Stimulated activated CD4-positive, alpha-beta T cell treated with anti-CD3 and anti-CD28 coated beads, TNF-alpha, amount 100 ng/mL, for 24 hours (primary cell): ENCODE results near the gene LRRC8D.
"Not testable (repeated sequence)": the region's sequence is repeated elsewhere in the genome, so short reads cannot be mapped to it uniquely, and the experiment has no call there.

ENCODE experiments used
- DNase-seq, 3 experiments: peaks; one replicate each; pipeline ENCODE4 v3.0.0-alpha.2; 2020; ENCODE audit warnings: low read depth in 3 of 3

The LRRC8D gene

DNA sequence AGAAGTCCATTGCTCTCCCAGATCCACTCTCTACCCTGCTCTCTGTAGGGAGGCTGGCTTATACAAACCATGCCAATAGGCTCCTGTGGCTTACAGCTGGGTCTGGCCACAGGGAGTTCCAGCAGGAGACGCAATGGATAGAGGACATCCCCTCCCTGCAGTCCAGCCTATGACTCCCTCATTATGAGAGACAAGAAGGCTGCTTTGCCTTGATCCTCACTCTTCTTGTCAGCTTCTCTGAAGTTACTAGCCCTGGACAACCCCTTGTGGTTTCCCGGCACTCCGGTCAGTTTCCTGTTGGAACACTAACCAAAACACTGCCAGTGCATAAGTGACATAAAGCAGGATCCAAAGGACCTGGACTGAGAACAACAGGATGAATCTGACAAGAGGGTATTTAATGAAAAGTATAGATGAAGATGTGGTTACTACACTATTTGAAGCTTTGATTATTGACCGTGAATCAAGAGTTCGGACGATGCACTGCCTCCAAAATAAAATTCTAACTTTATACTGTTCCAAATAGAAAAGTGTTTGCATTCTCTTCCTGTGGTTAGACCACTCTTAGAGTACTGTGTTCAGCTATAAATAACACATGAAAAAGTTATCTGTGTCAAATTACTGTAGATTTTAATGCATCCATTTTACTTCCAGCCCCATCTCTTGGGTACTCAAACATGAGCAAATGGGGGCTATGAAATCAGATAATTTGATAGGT is 141.4 kb downstream of the LRRC8D start:
- no peak for DNase-seq

DNA sequence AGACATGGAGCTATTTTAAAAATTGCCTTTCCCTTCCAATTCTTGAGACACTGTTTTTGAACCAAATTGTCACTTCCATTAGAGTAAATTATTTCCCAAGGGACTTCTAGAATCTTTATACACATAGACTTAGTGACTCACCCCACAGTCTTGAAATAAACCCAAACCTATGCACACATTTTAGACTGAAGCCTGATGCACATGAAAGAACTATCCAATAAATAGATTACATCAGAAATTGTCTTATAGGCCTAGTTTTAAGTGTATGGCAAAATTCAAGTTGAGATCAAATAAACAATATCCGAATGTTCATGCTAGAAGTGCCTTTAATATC is 141.9 kb downstream of the LRRC8D start:
- no peak for DNase-seq

DNA sequence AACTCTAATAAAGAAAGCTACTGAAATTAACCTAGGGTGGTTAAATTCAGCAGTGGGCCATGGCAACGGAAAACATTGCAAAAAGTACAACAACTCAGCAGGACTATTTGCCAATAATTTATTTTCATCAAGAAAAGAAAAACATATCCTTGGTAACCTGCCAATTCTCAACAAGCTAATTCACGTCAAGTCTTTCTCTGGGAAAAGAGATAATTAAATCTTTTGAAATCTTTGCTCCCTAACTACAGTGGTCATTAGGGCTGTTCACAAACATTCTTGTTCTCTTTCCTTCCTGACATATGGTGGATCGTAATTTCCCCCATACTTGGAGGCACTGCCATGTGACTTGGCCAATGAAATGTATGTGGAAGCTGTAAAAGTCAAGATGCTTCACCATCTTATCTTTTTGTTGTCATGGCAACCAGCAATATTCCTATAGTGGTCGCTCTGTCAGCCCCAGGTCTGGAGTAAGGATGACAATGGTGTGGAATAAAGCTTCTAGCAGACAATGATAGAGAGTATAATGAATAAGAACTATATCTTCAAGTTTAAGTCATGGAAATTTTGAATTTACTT is 144.4 kb downstream of the LRRC8D start:
- no peak for DNase-seq

DNA sequence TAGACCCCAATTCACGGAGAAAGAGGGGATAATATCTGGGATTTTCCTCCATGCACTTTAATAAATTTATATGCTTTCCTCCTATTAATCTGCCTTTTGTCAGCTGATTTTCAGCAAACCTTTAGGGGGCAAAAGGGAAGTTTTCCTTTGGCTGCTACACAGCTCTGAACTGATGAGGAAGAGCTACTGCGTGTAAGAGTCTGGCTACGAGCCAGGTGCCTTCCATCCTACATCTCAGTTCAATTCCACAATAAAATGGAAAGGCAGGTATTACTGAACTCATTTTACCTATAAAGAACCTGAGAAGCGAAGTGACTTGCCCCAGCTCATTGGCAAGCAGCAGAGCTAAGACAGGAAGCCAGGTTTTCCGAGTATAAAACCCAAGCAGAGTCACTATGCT is 145.8 kb downstream of the LRRC8D start:
- no peak for DNase-seq

DNA sequence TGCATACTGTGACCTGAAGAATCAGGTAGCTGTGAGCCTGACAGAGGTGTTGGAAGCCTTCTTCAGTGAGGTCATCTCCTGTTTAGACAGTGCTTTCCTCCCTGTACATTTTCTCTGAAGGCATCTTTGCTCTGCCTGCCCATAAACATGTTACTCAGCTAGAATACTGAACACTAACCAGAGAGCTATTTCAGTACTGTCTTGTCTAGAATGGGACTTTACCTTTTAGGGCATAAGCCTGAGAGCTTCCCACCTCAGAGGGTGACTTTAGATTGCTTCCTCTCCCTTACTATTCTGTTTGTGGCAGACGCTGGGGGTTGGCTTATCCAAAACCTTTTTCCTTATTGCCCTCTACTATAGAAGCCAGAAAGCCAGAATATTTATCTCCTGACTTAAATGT is 150.8 kb downstream of the LRRC8D start:
- DNase-seq: no peak

DNA sequence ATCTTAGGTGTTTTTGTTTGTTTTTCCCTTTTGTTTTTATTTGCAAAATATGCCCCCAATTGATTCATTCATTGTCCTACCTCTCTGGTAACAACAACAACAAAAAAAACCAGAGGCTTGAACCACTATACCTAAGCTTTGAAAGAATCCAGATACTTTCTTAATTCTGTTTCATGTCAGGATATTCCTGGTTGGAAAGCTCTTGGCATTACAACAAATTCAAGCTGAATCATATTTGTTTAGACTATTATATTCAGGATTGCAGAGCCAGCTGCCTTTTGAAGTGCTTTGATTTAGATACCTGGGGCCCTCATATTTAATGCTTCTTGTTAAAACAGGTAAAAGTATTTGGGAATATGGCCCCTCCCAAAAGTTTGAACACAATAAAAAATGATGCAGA is 151.2 kb downstream of the LRRC8D start:
- DNase-seq: no peak

DNA sequence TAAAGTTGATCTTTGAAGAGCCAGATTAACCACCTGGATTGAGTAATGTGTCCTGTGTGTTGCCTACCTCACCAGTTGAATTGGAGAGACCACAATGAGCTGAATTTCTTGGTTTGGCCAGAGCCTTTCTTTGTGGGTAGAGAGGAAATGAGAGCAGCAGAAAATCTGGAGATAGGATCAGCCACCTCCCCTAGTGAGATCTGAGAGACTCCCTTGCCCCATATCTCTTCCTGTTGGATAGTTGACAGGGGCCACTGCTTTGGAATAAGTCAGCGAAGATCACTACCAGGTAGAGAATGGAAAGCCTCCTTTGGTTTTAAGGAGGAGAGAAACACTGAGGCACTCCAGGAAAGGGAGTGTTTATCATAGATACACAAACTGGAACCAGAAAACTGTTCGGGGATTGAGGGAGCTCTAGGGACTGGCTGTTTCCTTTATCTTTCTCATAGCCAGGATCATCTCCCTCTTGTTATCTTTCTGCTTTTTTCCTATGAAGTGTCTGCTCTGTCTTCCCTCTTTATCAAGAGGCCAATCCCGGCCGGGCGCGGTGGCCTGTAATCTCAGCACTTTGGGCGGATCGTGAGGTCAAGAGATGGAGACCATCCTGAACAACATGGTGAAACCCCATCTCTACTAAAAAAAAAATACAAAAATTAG is 152.8 kb downstream of the LRRC8D start:
- no peak for DNase-seq

DNA sequence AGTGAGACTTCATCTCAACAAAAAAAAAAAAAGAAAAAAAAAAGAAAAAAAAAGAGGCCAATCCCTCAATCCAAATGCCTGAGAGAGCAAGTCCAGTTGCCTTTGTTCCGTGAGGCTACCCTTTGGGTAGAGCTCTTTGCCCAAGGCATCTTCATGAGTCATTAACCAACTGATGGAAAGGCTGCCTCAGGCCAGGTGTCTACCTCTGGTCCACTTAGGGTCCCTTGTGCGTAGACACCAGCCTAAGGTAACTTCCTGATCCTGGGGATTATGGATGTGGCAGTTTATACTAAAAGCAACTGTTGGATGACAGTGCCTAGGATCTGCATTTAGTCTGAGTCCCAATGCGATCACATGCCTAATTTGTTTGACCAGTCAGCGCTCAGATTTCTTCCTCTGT is 153.4 kb downstream of the LRRC8D start:
- DNase-seq: no peak

DNA sequence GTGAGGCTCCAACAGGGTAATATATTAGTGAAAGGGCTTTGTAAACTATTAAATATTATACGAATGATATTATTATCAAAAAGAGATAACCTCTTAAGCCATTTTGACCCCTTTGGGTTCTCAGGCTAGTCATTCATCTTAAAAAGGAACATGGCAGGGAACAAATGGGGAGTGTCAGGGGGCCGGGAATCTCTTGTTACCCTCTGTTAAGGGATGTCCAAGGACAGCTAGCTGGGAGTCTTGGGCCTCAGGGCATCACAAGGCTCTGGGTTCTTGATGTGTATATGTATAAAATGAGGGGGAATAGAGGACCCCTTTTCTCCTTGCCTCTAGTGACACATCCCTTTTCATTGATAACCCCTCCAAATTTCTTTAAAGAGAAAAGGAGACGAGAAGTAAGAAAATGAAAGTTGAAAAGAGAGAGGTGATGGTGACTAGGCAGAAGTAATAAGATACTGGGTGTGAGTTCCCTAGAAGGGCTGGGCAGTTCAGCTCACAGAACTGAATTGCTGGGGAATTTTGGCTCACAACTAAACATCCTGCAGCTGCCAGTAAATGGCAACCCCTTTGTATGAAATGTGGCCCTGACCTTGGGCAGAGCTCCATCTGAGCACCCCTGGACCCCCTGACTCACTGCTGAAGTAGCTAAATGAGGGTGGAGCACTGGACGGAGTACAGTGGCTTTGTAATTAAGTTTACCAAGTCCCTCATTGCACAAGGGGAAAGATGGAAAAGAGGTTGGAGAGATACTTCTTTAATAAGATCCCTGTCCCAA is 154.1 kb downstream of the LRRC8D start:
- DNase-seq: no peak

DNA sequence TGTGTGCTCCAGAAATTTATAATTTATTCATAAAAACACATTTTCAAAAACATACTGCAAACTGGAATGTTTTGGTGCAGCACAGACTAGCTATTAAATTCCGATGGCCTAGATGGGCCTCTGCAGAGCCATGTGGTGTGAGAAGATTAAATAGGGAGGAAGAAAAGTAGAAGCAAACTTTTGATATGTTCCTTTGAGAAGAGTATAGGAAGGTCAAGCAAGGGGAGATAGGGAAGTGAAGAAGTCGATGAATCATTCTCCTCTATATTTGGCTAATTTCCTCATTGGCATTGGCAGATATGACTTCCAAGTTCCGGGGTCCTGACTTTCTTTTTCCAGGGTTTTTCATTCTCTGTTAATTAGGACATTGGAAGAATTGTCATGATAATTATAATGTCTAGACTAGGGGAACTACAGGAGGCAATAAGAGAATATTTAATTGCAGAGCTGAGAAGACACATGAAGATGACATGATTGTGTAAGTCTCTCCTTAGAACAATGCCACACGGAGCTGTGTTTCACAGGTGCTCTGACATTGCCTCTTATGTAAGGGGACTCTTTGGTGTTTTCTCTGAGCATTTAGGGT is 154.8 kb downstream of the LRRC8D start:
- no peak for DNase-seq

DNA sequence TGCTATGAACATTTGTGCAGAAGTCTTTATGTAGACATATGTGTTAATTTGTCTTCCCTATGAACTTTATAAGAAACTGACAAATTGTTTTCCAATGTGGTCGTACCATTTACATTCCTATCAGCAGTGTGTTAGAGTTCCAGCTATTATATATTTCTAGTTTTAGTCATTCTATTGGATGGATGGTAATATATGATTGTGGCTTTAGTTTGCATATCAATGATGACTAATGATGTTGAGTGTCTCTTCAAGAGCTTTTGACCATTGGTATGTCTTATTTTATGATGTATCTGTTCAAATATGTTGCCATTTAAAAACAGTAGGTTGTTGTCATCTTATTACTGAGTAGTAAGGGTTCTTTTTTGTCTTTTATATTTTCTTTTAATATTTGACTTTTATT is 157.9 kb downstream of the LRRC8D start:
- no peak for DNase-seq

DNA sequence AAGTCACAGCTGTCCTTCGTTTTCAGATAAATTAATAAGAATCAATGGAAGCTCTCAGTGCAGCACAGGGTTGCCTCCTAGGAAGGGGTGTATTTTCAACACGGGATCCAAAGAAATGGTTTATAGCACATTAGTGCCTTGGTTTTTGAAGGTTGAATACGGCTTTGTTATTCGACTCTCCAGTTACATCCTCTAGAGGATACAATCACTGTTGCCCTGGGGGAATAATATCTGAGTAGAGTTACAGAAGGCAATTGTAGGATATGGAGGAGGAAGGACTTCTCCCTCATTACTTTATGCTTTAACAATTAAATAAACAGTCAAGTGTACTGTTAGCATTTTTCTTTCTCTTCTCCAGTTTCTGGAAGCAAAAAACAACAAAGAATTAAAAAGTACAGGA is 159.8 kb downstream of the LRRC8D start:
- no peak for DNase-seq

DNA sequence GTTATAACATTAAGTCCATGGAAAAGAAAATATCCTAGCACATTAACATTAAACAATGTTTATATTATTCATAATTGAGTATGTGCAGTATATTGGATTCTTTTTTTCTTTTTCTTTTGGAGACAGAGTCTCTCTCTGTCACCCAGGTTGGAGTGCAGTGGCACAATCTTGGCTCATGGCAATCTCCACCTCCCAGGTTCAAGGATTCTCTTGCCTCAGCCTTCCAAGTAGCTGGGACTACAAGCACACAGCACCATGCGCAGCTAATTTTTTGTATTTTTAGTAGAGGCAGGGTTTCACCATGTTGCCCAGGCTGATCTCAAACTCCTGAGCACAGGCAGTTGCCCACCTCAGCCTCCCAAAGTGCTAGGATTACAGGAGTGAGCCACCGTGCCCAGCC is 162.0 kb downstream of the LRRC8D start:
- DNase-seq: not testable (repeated sequence)

DNA sequence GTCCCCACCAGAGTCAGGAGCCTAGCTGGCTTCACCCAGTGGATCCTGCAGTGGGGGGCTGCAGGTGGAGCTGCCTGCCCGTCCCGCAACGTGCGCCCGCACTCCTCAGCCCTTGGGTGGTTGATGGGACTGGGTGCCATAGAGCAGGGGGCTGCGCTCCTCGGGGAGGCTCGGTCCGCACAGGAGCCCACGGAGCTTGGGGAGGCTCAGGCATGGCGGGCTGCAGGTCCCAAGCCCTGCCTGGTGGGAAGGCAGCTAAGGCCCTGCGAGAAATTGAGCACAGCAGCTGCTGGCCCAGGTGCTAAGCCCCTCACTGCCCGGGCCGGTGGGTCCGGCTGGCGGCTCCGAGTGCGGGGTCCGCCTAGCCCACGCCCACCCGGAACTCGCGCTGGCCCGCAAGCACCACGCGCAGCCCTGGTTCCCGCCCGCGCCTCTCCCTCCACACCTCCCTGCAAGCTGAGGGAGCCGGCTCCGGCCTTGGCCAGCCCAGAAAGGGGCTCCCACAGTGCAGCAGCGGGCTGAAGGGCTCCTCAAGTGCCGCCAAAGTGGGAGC is 163.8 kb downstream of the LRRC8D start:
- not testable (repeated sequence) for DNase-seq

DNA sequence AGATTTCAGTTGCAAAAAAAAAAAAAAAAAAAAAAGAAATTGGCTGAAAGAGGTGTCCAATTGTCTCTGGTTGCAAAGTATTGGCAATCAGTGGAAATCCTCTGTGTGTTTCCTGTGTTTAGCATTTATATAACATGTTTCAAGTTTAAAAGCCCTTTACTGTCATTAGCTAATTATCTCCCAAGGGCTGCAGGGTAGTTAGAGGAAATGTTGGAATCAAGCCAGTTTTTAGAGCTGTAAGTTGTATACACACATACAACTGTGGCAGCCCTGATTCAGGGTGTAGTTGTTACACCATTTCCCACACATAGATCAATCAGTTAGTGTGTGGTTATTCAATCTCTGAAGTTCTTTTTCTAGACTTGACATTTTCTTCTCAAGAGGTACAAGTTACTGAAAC is 165.2 kb downstream of the LRRC8D start:
- DNase-seq: no peak
